Neural cell (in vitro differentiated cells): ENCODE measurements around the gene CRYGN.

Experiments used
- RAD21 ChIP-seq: fragments of 450-650 bp; conservative IDR thresholded peaks from 2 replicates; pipeline ENCODE4 v1.6.1; 2014; ENCODE audit warnings: antibody characterized with exemption, mild to moderate bottlenecking, moderate library complexity
- TAF1 ChIP-seq: IDR thresholded peaks from 2 replicates; pipeline ENCODE4 v1.6.1; 2012; ENCODE audit warnings: low read depth

DNA sequence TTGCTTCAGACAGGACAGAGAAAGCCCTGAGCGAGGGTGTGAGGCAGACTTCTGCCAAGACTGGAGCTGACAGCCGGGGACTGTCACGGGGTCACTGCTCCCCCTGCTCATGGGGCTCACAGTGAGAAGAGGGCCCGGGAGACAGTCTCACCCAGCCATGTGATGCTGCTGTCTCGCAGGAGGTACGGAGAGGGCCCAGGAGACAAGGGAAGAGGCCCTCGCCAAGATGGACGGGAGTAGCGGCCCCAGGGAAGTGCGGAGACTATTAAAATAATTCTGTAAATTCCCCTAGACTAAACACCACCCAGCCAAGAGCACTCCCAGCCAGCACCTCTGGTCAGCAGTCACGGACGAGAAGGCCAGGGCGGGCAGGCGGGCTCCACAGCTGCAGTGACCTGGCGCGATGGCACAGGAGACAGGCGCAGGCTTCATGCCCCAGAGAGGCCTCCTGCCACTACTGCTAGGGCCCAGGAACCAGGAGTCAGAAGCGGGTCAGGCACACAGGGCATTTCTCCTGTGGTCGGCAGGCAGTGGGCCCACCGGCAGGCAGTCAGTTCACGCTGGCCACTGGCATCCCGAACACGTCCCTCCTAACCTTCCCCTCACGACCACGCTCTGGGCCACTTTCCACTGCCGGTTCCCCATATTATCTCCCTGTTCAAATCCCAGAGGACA lies 54.2 kb downstream of the CRYGN start:
- no peak for TF ChIP-seq TAF1
- no peak for TF ChIP-seq RAD21
